Epithelial cell of esophagus (primary cell): ENCODE results near the gene SNRPF.

Experiments used
- DNase-seq: peaks from one replicate; pipeline ENCODE4 v3.0.0; 2010; ENCODE audit warnings: low read depth
- H3K4me3 ChIP-seq: 2 replicates; pipeline ENCODE4 v1.5.1; 2011; ENCODE audit warnings: mild to moderate bottlenecking, low read length, control low read depth
- TF ChIP-seq, protein P1 (sequence below): IDR thresholded peaks from 2 replicates; pipeline ENCODE4 v1.5.1; 2011; ENCODE audit warnings: low read depth, mild to moderate bottlenecking, low read length, control low read depth, inconsistent platforms; ENCODE audit not compliant: insufficient read depth; ENCODE audit errors: missing control alignments

SNRPF gene

DNA sequence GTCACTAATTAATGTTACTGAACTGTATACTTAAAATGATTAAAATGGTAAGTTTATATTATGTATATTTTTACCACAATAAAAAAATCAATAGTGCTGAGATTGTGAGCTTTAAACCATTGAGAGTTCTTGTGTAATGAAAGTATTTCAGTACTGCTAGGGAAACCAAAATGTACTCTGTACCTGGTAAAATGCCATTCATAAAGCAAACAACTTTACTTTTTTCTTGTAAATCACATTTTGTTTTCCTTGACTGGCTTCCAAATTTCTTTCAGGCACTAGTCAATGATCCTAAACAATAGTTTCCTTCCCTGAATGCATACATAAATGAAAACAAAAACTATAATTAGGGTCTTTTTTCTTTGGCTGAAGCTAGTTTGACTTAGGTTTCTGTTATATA, 29.4 kb upstream of the SNRPF start:
- DNase-seq: no peak
- H3K4me3 ChIP-seq: no peak overlapping the region
- TF ChIP-seq, protein P1, sequence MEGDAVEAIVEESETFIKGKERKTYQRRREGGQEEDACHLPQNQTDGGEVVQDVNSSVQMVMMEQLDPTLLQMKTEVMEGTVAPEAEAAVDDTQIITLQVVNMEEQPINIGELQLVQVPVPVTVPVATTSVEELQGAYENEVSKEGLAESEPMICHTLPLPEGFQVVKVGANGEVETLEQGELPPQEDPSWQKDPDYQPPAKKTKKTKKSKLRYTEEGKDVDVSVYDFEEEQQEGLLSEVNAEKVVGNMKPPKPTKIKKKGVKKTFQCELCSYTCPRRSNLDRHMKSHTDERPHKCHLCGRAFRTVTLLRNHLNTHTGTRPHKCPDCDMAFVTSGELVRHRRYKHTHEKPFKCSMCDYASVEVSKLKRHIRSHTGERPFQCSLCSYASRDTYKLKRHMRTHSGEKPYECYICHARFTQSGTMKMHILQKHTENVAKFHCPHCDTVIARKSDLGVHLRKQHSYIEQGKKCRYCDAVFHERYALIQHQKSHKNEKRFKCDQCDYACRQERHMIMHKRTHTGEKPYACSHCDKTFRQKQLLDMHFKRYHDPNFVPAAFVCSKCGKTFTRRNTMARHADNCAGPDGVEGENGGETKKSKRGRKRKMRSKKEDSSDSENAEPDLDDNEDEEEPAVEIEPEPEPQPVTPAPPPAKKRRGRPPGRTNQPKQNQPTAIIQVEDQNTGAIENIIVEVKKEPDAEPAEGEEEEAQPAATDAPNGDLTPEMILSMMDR: no peak

- no peak overlapping the region for H3K4me3 ChIP-seq
- TF ChIP-seq, protein P1: no peak
- DNase-seq: no peak
Observed at GRCh38 chr12:95830335-95831089, 28.2 kb upstream of the SNRPF start.

DNA sequence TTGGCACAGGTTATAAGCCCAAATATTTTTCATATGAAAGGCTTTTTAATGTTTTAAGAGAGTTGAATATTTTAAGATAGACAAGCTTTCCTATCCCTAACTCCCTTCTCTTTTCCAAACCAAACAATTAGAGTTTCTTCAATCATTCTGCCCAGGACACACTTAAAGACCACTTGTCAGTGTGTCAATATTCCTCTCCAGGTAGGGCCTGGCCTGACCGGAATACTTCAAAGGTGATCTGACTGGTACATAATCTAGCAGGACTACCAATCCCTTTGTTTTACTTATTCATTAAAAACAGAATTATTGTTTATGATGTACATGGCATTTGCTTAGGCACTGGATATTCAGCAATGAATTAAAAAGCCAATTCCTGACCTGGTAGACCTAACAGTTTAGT, 24.2 kb upstream of the SNRPF start:
- no peak for DNase-seq
- no peak overlapping the region for H3K4me3 ChIP-seq
- TF ChIP-seq, protein P1: no peak

GRCh38 chr12:95836185-95836609, 22.6 kb upstream of the SNRPF start:
- peak; percentile 88 for DNase-seq
- no peak overlapping the region for H3K4me3 ChIP-seq
- TF ChIP-seq, protein P1: no peak

- TF ChIP-seq, protein P1: no peak
- no peak overlapping the region for H3K4me3 ChIP-seq
- DNase-seq: no peak
Observed at GRCh38 chr12:95836630-95837239, 22.0 kb upstream of the SNRPF start.

GRCh38 chr12:95837240-95838038, 21.3 kb upstream of the SNRPF start:
- TF ChIP-seq, protein P1: no peak
- H3K4me3 ChIP-seq: no peak overlapping the region

More at GRCh38 chr12:95837240-95838038, 21.3 kb upstream of the SNRPF start:
- DNase-seq: no peak
